Right cardiac atrium (tissue), 5 donors: Measurements from ENCODE around the gene C18orf63. TPM values are rescaled to one million over a fixed set of nuclear protein-coding genes. Genes with fewer than 3 reads are reported as not detected.
A peak's percentile ranks its signal among the peaks of the same experiment; 100 is the strongest.

Source experiments
- ATAC-seq, 2 donors: fragments of 200-7000 bp; cut with Tn5 transposase; one replicate each; pipeline versions ENCODE4 v1.8.0 to v1.9.1; 2020; ENCODE audit warnings: moderate library complexity in 2 of 2, mild to moderate bottlenecking in 1 of 2
- DNase-seq, 3 donors: peaks; one replicate each; pipeline ENCODE4 v3.0.0-alpha.2; 2020
- H3K27ac ChIP-seq: one replicate; pipeline ENCODE4 v1.5.1; 2013; ENCODE audit warnings: mild to moderate bottlenecking, low read length, control low read depth, moderate library complexity
- H3K27me3 ChIP-seq: one replicate; pipeline ENCODE4 v1.6.1; 2013; ENCODE audit not compliant: control insufficient read depth, insufficient read depth
- H3K4me1 ChIP-seq: one replicate; pipeline ENCODE4 v1.6.1; 2013; ENCODE audit warnings: low read length; ENCODE audit not compliant: control insufficient read depth, insufficient read depth
- H3K4me3 ChIP-seq: one replicate; pipeline ENCODE4 v1.5.1; 2013; ENCODE audit warnings: low read length, control low read depth
- H3K9me3 ChIP-seq: one replicate; pipeline ENCODE4 v1.6.1; 2013; ENCODE audit warnings: low read length; ENCODE audit not compliant: control insufficient read depth
- WGBS: extraction: QIAGEN DNeasy Blood & Tissue Kit; methylation state at CpG from one replicate; pipeline ENCODE4 v1.1.7; 2013; 5-methylcytosine and 5-hydroxymethylcytosine counted together
- intact Hi-C, 4 donors: fragments of 100-400 bp; cut with DNase I; formaldehyde crosslinking; loops; one replicate each; pipeline versions ENCODE4 v1.11.0 to v1.14.0; 2022 to 2023
- long read RNA-seq, 4 donors: library from polyadenylated mRNA; unstranded; transcript quantifications; one replicate each; pipeline ENCODE4 v2.0.0, GENCODE V29; 2020 to 2021
- polyA plus RNA-seq: library from polyadenylated mRNA; stranded (reverse); fragments of 200-250 nt; gene quantifications from one replicate; pipeline ENCODE4 v1.2.3, GENCODE V29; 2013
- total RNA-seq, 4 donors: library from RNA; stranded (reverse); fragmentation: NEBNext Ultra II Directional; extraction: Animal tissue kit (Norgen Biotek cat#: 25700); gene quantifications; one replicate each; pipeline ENCODE4 v1.2.1, GENCODE V29; 2021
- donor health status: healthy with polysubstance abuse.
- donor health status: DM: no; HTN: yes; CAD: no.
- donor health status: DM: no; HTN: no; CAD: no.
- donor health status: DM: no; HTN: yes; CAD: no; lungs with severe emphysema.
- donor health status: DM: yes; HTN: yes; CAD: no.

C18orf63 gene
- total RNA-seq: not detected
- polyA plus RNA-seq: not detected
- long read RNA-seq, donor 1: 0 reads
- long read RNA-seq, donor 2: 0 reads
- long read RNA-seq, donor 3: 0 reads
- long read RNA-seq, donor 4: 0 reads

GRCh38 chr18:74315464-74316256 lies at the start of gene C18orf63:
C18orf63 (plus strand) TSS chr18:74315839; CDS start chr18:74317866, 2,027 bp downstream.
- no peaks in the 10 kb centered on the region for H3K9me3 ChIP-seq
- H3K4me1 ChIP-seq: no peaks in the 10 kb centered on the region
- no peak within 1 kb of the TSS for H3K27ac ChIP-seq
- 96% methylated on average over 51 of the region's 51 CpGs for WGBS
- H3K4me3 ChIP-seq: no peak within 1 kb of the TSS
- no peaks in the 10 kb centered on the region for H3K27me3 ChIP-seq
- ATAC-seq (no peak), DNase-seq (peak in 1 of 3 donors; percentile 46)
- intact Hi-C loops: no loop called here

GRCh38 chr18:74266161-74266560 lies 49.5 kb upstream of the C18orf63 start:
- ATAC-seq (no peak), DNase-seq (no peak)
- no peak overlapping the region for H3K4me3 ChIP-seq
- no peaks in the 10 kb centered on the region for H3K9me3 ChIP-seq
- peaks cover 16% of the 10 kb centered on the region for H3K4me1 ChIP-seq
- 76% methylated on average over 9 of the region's 9 CpGs for WGBS
- no peaks in the 10 kb centered on the region for H3K27me3 ChIP-seq
- no peak overlapping the region for H3K27ac ChIP-seq
- intact Hi-C loops: no loop called here

GRCh38 chr18:74268175-74268574 lies 47.5 kb upstream of the C18orf63 start:
- H3K4me1 ChIP-seq: peaks cover 16% of the 10 kb centered on the region
- ATAC-seq: no peak
- no peaks in the 10 kb centered on the region for H3K27me3 ChIP-seq
- no peak for DNase-seq
- intact Hi-C loops: no loop called here
- no peak overlapping the region for H3K27ac ChIP-seq
- 98% methylated on average over 7 of the region's 7 CpGs for WGBS
- H3K9me3 ChIP-seq: no peaks in the 10 kb centered on the region
- no peak overlapping the region for H3K4me3 ChIP-seq

- intact Hi-C loops: no loop called here
- DNase-seq: peak; percentile 34 to 76 (median 51)
Observed at GRCh38 chr18:74268933-74269620, 46.6 kb upstream of the C18orf63 start.

GRCh38 chr18:74271635-74272034 lies 44.0 kb upstream of the C18orf63 start:
- DNase-seq (no peak), ATAC-seq (no peak)
- intact Hi-C loops: no loop called here
- Histone ChIP-seq H3K4me1 (peaks cover 27% of the 10 kb centered on the region), H3K4me3 (no peak overlapping the region), H3K9me3 (no peaks in the 10 kb centered on the region), H3K27me3 (no peaks in the 10 kb centered on the region), H3K27ac (no peak overlapping the region)
- 94% methylated on average over 3 of the region's 3 CpGs for WGBS

More at GRCh38 chr18:74268933-74269620, 46.6 kb upstream of the C18orf63 start:
- peaks cover 22% of the 10 kb centered on the region for H3K4me1 ChIP-seq
- H3K9me3 ChIP-seq: no peaks in the 10 kb centered on the region
- 38% methylated on average over 11 of the region's 11 CpGs for WGBS
- no peaks in the 10 kb centered on the region for H3K27me3 ChIP-seq
- ATAC-seq: peak; percentile 85 to 92
- H3K27ac ChIP-seq: peak overlapping the region; percentile 30
- H3K4me3 ChIP-seq: no peak overlapping the region

GRCh38 chr18:74273394-74273793 lies 42.2 kb upstream of the C18orf63 start:
- Histone ChIP-seq H3K27ac (no peak overlapping the region), H3K9me3 (no peaks in the 10 kb centered on the region), H3K4me3 (no peak overlapping the region), H3K4me1 (peaks cover 26% of the 10 kb centered on the region), H3K27me3 (no peaks in the 10 kb centered on the region)
- intact Hi-C loops: no loop called here
- no peak for DNase-seq
- WGBS: 69% methylated on average over 3 of the region's 3 CpGs
- no peak for ATAC-seq

GRCh38 chr18:74274700-74275099 lies 40.9 kb upstream of the C18orf63 start:
- ATAC-seq: no peak
- Histone ChIP-seq H3K4me3 (no peak overlapping the region), H3K27me3 (no peaks in the 10 kb centered on the region), H3K27ac (no peak overlapping the region), H3K9me3 (no peaks in the 10 kb centered on the region), H3K4me1 (peaks cover 15% of the 10 kb centered on the region)
- intact Hi-C loops: no loop called here
- no peak for DNase-seq
- 60% methylated on average over 4 of the region's 4 CpGs for WGBS

GRCh38 chr18:74275736-74276135 lies 39.9 kb upstream of the C18orf63 start:
- Histone ChIP-seq H3K9me3 (no peaks in the 10 kb centered on the region), H3K27ac (no peak overlapping the region), H3K4me1 (peaks cover 11% of the 10 kb centered on the region), H3K27me3 (no peaks in the 10 kb centered on the region), H3K4me3 (no peak overlapping the region)
- ATAC-seq (no peak), DNase-seq (no peak)
- WGBS: 87% methylated on average over 11 of the region's 11 CpGs
- intact Hi-C loops: no loop called here

- DNase-seq: no peak
- peaks cover 17% of the 10 kb centered on the region for H3K4me1 ChIP-seq
- no peaks in the 10 kb centered on the region for H3K27me3 ChIP-seq
- ATAC-seq: peak in 1 of 2 donors; percentile 32
- no peak overlapping the region for H3K27ac ChIP-seq
- WGBS: 75% methylated on average over 10 of the region's 10 CpGs
- no peak overlapping the region for H3K4me3 ChIP-seq
- intact Hi-C loops: no loop called here
- H3K9me3 ChIP-seq: no peaks in the 10 kb centered on the region
Observed at GRCh38 chr18:74276609-74277008, 39.0 kb upstream of the C18orf63 start.

GRCh38 chr18:74277296-74277695 lies 38.3 kb upstream of the C18orf63 start:
- WGBS: 94% methylated on average over 2 of the region's 2 CpGs
- no peaks in the 10 kb centered on the region for H3K27me3 ChIP-seq
- H3K9me3 ChIP-seq: no peaks in the 10 kb centered on the region
- ATAC-seq: no peak
- peaks cover 20% of the 10 kb centered on the region for H3K4me1 ChIP-seq
- DNase-seq: no peak
- intact Hi-C loops: no loop called here
- H3K4me3 ChIP-seq: no peak overlapping the region
- H3K27ac ChIP-seq: no peak overlapping the region

GRCh38 chr18:74278058-74278457 lies 37.6 kb upstream of the C18orf63 start:
- WGBS: 69% methylated on average over 7 of the region's 7 CpGs
- H3K27ac ChIP-seq: no peak overlapping the region
- H3K27me3 ChIP-seq: no peaks in the 10 kb centered on the region
- no peak overlapping the region for H3K4me3 ChIP-seq
- no peaks in the 10 kb centered on the region for H3K9me3 ChIP-seq
- ATAC-seq (peak; percentile 23 to 53), DNase-seq (peak; percentile 37 to 72 (median 70))
- H3K4me1 ChIP-seq: peaks cover 22% of the 10 kb centered on the region
- intact Hi-C loops: no loop called here
